Activated T-helper 1 cell treated with anti-CD3 and anti-CD28 coated beads, Interleukin-2, amount 50 U/mL, for 16 hours (primary cell): ENCODE measurements around the gene OGT.
"Not testable (repeated sequence)": the region's sequence is repeated elsewhere in the genome, so short reads cannot be mapped to it uniquely, and the experiment has no call there.

Source experiments
- DNase-seq, 2 donors: peaks; one replicate each; pipeline ENCODE4 v3.0.0-alpha.2; 2020; ENCODE audit warnings: low read depth in 1 of 2, low spot score in 1 of 2

OGT gene

DNA sequence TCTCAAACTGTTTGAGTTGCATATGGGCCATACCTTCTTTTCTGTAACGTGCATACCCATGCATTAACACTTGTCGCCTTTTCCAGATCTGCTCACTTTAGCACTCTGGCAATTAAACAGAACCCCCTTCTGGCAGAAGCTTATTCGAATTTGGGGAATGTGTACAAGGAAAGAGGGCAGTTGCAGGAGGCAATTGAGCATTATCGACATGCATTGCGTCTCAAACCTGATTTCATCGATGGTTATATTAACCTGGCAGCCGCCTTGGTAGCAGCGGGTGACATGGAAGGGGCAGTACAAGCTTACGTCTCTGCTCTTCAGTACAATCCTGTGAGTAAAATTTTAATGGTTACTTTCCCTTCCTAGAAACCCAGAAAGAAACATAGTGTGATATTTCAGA lies 4.8 kb downstream of the OGT start:
- no peak for DNase-seq

DNA sequence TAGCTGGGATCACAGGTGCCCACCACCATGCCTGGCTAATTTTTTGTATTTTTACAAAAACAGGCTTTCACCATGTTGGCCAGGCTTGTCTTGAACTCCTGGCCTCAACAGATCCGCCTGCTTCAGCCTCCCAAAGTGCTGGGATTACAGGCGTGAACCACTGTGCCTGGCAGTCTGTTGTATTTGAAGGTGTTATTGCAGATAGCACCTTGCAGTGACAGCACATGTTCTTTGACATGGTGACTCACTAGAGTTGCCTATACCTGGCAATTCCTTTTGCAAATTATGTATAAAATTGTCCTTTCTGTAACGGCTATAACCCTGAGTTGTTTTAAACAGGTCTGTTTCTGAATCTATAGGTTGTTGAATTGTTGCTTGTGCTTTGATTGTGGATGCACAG lies 7.9 kb downstream of the OGT start:
- DNase-seq: no peak

- no peak for DNase-seq
Observed at GRCh38 chrX:71541210-71542022, 8.5 kb downstream of the OGT start.

DNA sequence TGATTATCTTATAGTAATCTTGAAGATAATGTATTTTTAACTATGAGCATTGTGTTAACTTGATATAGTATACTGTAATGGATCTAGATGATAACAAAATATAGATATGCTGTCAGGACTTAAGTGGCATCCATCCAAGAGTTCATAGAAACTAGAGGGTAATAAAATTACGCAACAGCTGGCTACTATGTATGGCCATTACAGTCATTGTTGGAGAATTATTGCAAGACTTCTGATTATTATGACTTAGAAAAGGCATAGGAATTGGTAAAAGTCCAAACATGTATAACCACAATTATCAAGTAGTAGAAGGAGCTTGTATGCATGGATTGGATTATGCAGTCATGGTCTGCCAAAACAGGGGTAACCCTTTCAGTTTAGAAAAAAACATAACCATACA lies 9.5 kb downstream of the OGT start:
- no peak for DNase-seq

DNA sequence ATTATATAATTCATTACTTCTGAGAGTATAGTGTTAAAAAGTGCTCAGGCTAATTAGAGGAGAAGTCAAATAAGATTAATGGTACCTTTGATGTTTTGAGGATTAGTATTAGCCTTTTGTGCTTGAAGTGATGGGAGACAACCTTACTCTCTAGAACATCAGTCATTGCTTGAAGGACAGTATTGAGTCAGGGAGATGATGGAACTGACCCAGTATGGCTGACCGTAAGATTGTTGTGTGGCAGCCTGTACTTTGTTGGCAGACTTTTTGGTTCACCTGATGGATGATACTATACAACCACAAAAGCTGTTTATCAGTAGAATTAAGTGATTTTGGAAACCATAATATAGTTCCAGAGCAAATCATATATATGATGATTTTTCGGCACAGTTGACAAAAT lies 9.9 kb downstream of the OGT start:
- DNase-seq: no peak

DNA sequence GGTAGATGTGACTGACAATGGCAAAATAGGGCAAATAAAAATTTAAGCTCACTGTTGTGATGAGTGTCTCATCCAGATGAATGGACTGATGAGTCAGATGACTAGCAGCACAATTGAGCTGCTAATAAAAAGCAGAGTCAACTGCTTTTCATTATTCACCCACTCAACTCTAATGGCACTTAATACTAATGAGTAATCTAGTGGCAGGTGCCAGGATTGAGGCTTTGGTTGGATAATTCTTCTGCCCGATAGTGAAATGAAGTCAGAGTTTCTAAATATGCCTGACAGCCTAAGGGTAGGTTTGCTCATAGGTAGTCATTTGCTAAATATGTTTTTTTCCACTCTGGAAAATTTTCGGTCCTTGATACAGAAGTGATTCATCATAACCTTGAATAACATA lies 10.4 kb downstream of the OGT start:
- DNase-seq: no peak

DNA sequence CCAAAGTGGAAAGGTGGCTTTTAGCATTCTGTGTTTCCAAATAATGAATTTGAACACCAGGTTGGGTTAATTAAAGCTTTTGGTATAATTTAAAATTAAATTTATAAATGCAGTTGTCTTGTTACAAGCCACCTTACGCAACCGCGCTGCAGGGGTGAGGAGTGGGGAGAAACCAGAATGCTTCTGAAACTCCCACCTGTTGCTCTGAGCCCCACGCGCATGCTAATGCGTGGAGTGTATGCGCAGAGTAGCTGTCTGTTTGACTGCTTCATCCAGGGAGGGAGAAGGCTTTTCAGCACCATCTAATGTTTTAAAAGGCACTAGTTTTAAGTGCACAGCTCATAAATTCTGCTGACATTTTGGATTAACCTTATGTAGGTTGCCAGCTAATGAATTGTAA lies 12.5 kb downstream of the OGT start:
- no peak for DNase-seq

- no peak for DNase-seq
Observed at GRCh38 chrX:71546879-71547278, 14.0 kb downstream of the OGT start.

- DNase-seq: no peak
Observed at GRCh38 chrX:71547339-71547738, 14.4 kb downstream of the OGT start.

GRCh38 chrX:71549986-71550385 lies 17.1 kb downstream of the OGT start:
- DNase-seq: no peak

- no peak for DNase-seq
Observed at GRCh38 chrX:71550578-71550977, 17.7 kb downstream of the OGT start.

- no peak for DNase-seq
Observed at GRCh38 chrX:71556036-71556435, 23.1 kb downstream of the OGT start.

DNA sequence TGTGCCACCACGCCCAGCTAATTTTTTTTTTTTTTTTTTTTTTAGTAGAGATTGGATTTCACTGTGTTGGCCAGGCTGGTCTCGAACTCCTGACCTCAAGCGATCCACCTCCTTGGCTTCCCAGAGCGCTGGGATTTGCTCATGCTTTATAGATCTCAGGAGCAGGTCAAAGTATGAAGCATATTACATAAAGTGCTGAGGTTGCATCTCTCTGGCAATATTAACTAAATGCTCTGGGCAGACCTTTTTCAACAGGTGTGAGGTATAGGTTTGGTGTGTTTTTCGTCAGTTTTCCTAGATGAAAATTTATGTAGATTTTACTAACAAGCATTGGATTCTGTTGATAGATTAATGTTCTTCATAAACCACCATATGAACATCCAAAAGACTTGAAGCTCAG lies 26.0 kb downstream of the OGT start:
- DNase-seq: no peak

- DNase-seq: not testable (repeated sequence)
Observed at GRCh38 chrX:71559773-71560172, 26.9 kb downstream of the OGT start.

- no peak for DNase-seq
Observed at GRCh38 chrX:71563921-71564320, 31.0 kb downstream of the OGT start.

DNA sequence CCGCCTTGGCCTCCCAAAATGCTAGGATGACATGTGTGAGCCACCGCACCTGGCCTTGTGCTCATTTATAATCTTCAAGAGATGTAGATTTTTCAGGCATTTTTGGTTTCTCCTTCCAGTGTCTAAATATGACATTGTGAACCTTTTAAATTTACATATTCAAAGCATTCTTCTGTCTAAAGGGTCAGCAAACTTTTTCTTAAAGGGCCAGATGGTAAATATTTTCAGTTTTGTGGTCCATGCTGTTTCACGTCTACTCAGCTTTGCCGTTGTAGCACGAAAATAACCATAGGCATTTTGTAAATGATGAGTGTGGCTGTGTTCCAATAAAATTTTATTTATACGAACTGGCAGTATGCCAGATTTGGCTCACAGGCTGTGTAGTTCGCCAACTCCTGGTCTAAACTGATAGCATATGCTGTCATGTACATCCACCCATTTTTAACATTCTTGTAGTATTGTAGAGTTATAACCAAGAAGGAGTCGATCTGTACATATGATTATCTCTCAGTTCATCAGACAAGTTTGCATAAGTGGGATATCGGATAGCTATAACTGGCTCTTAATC lies 32.7 kb downstream of the OGT start:
- no peak for DNase-seq

- not testable (repeated sequence) for DNase-seq
Observed at GRCh38 chrX:71571390-71571789, 38.5 kb downstream of the OGT start.

- DNase-seq: no peak
Observed at GRCh38 chrX:71573590-71573989, 40.7 kb downstream of the OGT start.

GRCh38 chrX:71577682-71578081 lies 44.8 kb downstream of the OGT start:
- DNase-seq: no peak

- no peak for DNase-seq
Observed at GRCh38 chrX:71578253-71579135, 45.6 kb downstream of the OGT start, which contains the start of gene GCNA. TSS of gene GCNA (plus strand) at chrX:71578437. CDS start at chrX:71580822, 2,385 bp downstream.

GRCh38 chrX:71579136-71579989 lies 46.5 kb downstream of the OGT start:
- DNase-seq: no peak
